Omental fat pad (tissue), 4 donors: ENCODE measurements around the gene OLFM2. TPM values are rescaled to one million over a fixed set of nuclear protein-coding genes. Genes with fewer than 3 reads are reported as not detected.

Experiments
- ATAC-seq: fragments of 150-250 bp; one replicate; pipeline ENCODE4 v1.9.1; 2016; ENCODE audit warnings: mild to moderate bottlenecking, moderate library complexity; ENCODE audit not compliant: low FRiP score
- DNase-seq: peaks from one replicate; pipeline ENCODE4 v3.0.0-alpha.2; 2019; ENCODE audit warnings: low spot score
- CTCF ChIP-seq, 3 donors: fragments of 450-650 bp; IDR thresholded peaks; one replicate each; pipeline ENCODE4 v1.5.1; 2016 to 2017; ENCODE audit warnings: antibody characterized with exemption in 3 of 3, mild to moderate bottlenecking in 3 of 3, moderate library complexity in 2 of 3
- total RNA-seq, 4 donors: library from RNA; depleted of rRNA; stranded (reverse); fragments of >200 nt; gene quantifications; one replicate each; pipeline ENCODE4 v1.1.0, GENCODE V29; 2016

OLFM2 gene
- total RNA-seq, 4 donors from 2014 or later, result 12.9 to 41.3 (median 23.6) TPM

GRCh38 chr19:9863759-9864158 is 72.6 kb downstream of the OLFM2 start:
- ATAC-seq, result no peak

GRCh38 chr19:9862938-9863337 is 73.4 kb downstream of the OLFM2 start:
- no peak for DNase-seq
- ATAC-seq, result no peak
- no peak for TF ChIP-seq CTCF (IDR thresholded peaks at IDR 0.05)

More at GRCh38 chr19:9863759-9864158, 72.6 kb downstream of the OLFM2 start:
- TF ChIP-seq CTCF (IDR thresholded peaks at IDR 0.05), result no peak
- no peak for DNase-seq

- no peak for TF ChIP-seq CTCF (IDR thresholded peaks at IDR 0.05)
- no peak for ATAC-seq
- no peak for DNase-seq
Measured at GRCh38 chr19:9861503-9861902, 74.8 kb downstream of the OLFM2 start.

- TF ChIP-seq CTCF (IDR thresholded peaks at IDR 0.05), result no peak
- no peak for DNase-seq
- no peak for ATAC-seq
Measured at GRCh38 chr19:9860407-9860806, 75.9 kb downstream of the OLFM2 start.

- TF ChIP-seq CTCF (IDR thresholded peaks at IDR 0.05), result no peak
- ATAC-seq (no peak), DNase-seq (no peak)
Measured at GRCh38 chr19:9858766-9859165, 77.5 kb downstream of the OLFM2 start.

- TF ChIP-seq CTCF (IDR thresholded peaks at IDR 0.05), result no peak
- ATAC-seq, result no peak
- DNase-seq, result no peak
Measured at GRCh38 chr19:9857920-9858746, 78.2 kb downstream of the OLFM2 start.
